ENCODE measurements around the gene UBE2M.
"Not testable (repeated sequence)": the region's sequence is repeated elsewhere in the genome, so short reads cannot be mapped to it uniquely, and the experiment has no call there.

- TF ChIP-seq POLR2A, CTCF (IDR thresholded peaks at IDR 0.05): not testable (repeated sequence)
Measured at GRCh38 chr19:58577581-58577980, 19.2 kb upstream of the UBE2M start.
